LNCaP clone FGC (cell line): ENCODE results near the gene LOXL1.

Experiments used
- DNase-seq: peaks from one replicate; pipeline ENCODE4 v3.0.0-alpha.2; 2011; ENCODE audit warnings: low read depth
- H3K4me3 ChIP-seq: 2 replicates; pipeline ENCODE4 v1.5.1; 2011; ENCODE audit warnings: mild to moderate bottlenecking, low read depth, low read length, control low read depth
- CTCF ChIP-seq: IDR thresholded peaks from 2 replicates; pipeline ENCODE4 v1.5.1; 2012; ENCODE audit warnings: mild to moderate bottlenecking; ENCODE audit not compliant: control insufficient read depth, insufficient read depth; ENCODE audit errors: extremely low read depth

Gene LOXL1

GRCh38 chr15:73923488-73924164 lies 2.6 kb upstream of the LOXL1 start:
- no peak for DNase-seq
- H3K4me3 ChIP-seq: no peak overlapping the region

GRCh38 chr15:73924171-73924921 lies 1.9 kb upstream of the LOXL1 start:
- H3K4me3 ChIP-seq: no peak overlapping the region
- TF ChIP-seq CTCF: no peak
- no peak for DNase-seq

More at GRCh38 chr15:73923488-73924164, 2.6 kb upstream of the LOXL1 start:
- no peak for TF ChIP-seq CTCF

GRCh38 chr15:73925848-73926218 lies 429 bp upstream of the LOXL1 start:
- H3K4me3 ChIP-seq: no peak overlapping the region
- DNase-seq: no peak
- TF ChIP-seq CTCF: no peak

- no peak for TF ChIP-seq CTCF
- no peak for DNase-seq
- H3K4me3 ChIP-seq: peak overlapping the region; percentile 57
Observed at GRCh38 chr15:73927003-73927475, 777 bp downstream of the LOXL1 start.

GRCh38 chr15:73927476-73928240 lies 1.4 kb downstream of the LOXL1 start:
- peak; percentile 63 for TF ChIP-seq CTCF
- peak overlapping the region; percentile 57 for H3K4me3 ChIP-seq
- no peak for DNase-seq

GRCh38 chr15:73928241-73928579 lies 1.9 kb downstream of the LOXL1 start:
- TF ChIP-seq CTCF: no peak
- no peak for DNase-seq
- H3K4me3 ChIP-seq: peak overlapping the region; percentile 57
